GM19468 (cell line): ENCODE results near the gene SORCS1.
A peak's percentile ranks its signal among the peaks of the same experiment; 100 is the strongest.

ENCODE experiments used
- ATAC-seq: cut with Tn5 transposase; IDR thresholded peaks from one replicate; pipeline ENCODE4 v1.9.1; 2021; ENCODE audit warnings: mild to moderate bottlenecking, moderate library complexity, moderate number of reproducible peaks; ENCODE audit not compliant: unreplicated experiment; ENCODE audit errors: extremely low read depth

Gene SORCS1

GRCh38 chr10:106836933-106837663 lies 327.4 kb downstream of the SORCS1 start:
- peak; percentile 91 for ATAC-seq

- no peak for ATAC-seq
Observed at GRCh38 chr10:106832846-106833245, 331.7 kb downstream of the SORCS1 start.

- ATAC-seq: no peak
Observed at GRCh38 chr10:106830471-106830870, 334.0 kb downstream of the SORCS1 start.

- no peak for ATAC-seq
Observed at GRCh38 chr10:106830006-106830405, 334.5 kb downstream of the SORCS1 start.

- no peak for ATAC-seq
Observed at GRCh38 chr10:106826716-106827115, 337.8 kb downstream of the SORCS1 start.

- ATAC-seq: no peak
Observed at GRCh38 chr10:106825576-106826364, 338.7 kb downstream of the SORCS1 start.

GRCh38 chr10:106820579-106820978 lies 343.9 kb downstream of the SORCS1 start:
- ATAC-seq: no peak

- ATAC-seq: no peak
Observed at GRCh38 chr10:106819490-106819889, 345.0 kb downstream of the SORCS1 start.

- ATAC-seq: no peak
Observed at GRCh38 chr10:106816318-106817085, 348.0 kb downstream of the SORCS1 start.

GRCh38 chr10:106815427-106816043 lies 349.0 kb downstream of the SORCS1 start:
- no peak for ATAC-seq

- no peak for ATAC-seq
Observed at GRCh38 chr10:106804992-106805582, 359.4 kb downstream of the SORCS1 start.

GRCh38 chr10:106802949-106803348 lies 361.6 kb downstream of the SORCS1 start:
- ATAC-seq: no peak

- no peak for ATAC-seq
Observed at GRCh38 chr10:106799776-106800175, 364.7 kb downstream of the SORCS1 start.

GRCh38 chr10:106795619-106796018 lies 368.9 kb downstream of the SORCS1 start:
- ATAC-seq: peak; percentile 75

- no peak for ATAC-seq
Observed at GRCh38 chr10:106793617-106794016, 370.9 kb downstream of the SORCS1 start.

GRCh38 chr10:106789623-106790022 lies 374.9 kb downstream of the SORCS1 start:
- no peak for ATAC-seq

GRCh38 chr10:106788982-106789381 lies 375.5 kb downstream of the SORCS1 start:
- ATAC-seq: no peak

GRCh38 chr10:106785528-106785927 lies 379.0 kb downstream of the SORCS1 start:
- no peak for ATAC-seq

- no peak for ATAC-seq
Observed at GRCh38 chr10:106780632-106781031, 383.9 kb downstream of the SORCS1 start.

GRCh38 chr10:106777841-106778240 lies 386.7 kb downstream of the SORCS1 start:
- ATAC-seq: no peak
